GM18505 (cell line): Measurements from ENCODE around the gene RPL34.
A peak's percentile ranks its signal among the peaks of the same experiment; 100 is the strongest.

Experiments used
- ATAC-seq: cut with Tn5 transposase; IDR thresholded peaks from one replicate; pipeline ENCODE4 v1.9.1; 2021; ENCODE audit not compliant: unreplicated experiment
- POLR2A ChIP-seq: IDR thresholded peaks from 4 replicates; pipeline ENCODE4 v1.6.1; 2011; ENCODE audit warnings: borderline replicate concordance; ENCODE audit not compliant: insufficient read depth, insufficient read length; ENCODE audit errors: extremely low read depth

Gene RPL34

GRCh38 chr4:108637856-108638255 lies 17.5 kb downstream of the RPL34 start:
- no peak for TF ChIP-seq POLR2A
- ATAC-seq = no peak

DNA sequence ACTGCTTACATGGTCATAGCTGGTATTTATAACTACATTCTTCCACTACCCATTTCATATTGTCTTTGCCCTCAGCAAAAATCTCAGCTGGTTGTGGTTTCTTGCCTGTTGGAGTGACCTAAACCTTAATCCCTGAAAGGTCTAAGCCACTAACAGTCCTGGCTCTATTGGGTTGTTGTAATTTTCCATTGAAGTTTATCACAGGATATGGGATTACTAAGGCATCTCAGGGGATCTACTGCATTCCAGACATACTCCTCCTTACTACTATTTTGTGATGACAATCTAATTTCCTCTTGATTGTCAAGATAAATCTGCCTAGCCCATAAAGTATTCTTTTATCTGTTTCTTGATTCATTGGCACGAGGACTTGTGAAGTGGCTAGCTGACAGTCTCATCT lies 23.9 kb downstream of the RPL34 start:
- ATAC-seq = no peak
- TF ChIP-seq POLR2A = no peak

DNA sequence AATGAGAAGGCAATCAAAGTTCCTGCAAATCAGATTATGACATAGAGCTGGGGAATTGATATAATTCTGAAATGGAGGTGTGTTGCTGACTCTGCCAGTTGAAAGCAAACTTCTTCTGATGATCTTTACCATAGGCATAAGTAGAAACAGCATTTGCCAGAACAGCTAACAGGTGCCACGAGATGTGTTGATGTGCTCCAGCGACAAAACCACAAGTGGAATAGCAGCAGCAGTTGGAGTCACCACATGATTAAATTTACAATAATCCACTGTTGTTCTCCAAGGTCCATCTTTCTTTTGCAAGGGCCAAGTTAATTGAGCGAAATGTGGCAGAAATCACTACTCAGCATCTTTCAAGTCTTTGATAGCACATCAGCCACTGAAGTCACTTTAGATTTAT lies 26.3 kb downstream of the RPL34 start:
- no peak for TF ChIP-seq POLR2A
- ATAC-seq = no peak

DNA sequence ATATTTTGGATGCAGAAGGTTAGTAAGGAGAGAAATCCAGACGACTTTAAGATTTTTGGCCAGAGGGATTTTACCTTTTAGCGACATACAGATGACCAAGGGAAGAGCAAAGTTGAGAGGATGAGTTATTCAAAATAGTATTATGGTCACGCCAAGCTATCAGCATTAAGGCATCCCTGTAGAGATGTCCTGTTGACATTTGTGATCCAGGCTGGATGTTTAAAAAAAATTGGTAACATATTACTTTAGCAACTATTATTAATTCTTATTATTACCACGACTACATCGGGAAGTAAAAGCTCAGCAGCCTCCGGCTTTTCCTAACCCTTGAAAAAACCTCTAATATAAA lies 29.5 kb downstream of the RPL34 start:
- no peak for TF ChIP-seq POLR2A
- peak; percentile 6 for ATAC-seq

DNA sequence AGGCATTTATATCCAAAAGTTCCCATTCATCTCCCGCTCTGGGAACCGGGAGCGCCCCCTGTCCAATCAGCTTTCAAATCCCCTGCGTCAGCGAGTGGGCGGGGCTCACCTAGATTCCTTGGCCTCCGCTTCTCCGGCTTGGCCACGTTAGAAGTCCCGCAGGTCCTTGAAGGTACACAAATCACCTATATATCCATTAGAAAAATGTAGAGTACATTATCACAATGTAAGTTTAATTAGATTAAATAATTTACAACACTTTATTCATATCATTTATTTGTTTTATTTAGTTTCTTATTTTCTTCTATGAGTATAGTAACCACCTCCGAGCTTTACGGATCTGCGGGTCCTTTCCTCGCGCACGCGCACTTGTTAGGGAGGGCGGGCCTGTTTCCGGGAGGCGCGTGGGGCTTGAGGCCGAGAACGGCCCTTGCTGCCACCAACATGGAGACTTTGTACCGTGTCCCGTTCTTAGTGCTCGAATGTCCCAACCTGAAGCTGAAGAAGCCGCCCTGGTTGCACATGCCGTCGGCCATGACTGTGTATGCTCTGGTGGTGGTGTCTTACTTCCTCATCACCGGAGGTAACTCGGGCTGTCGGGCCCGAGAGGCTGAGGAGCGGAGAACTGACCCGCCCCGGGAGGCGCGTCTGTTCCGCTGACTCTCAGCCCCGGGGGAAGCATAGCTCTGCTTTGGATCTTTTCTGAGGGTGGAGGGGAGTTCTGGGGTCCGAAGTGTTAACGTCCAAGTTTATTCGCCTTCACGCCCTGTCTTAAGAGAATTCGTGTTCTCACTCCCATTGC lies 30.0 kb downstream of the RPL34 start, which contains the start of gene OSTC:
OSTC (plus strand) TSS at position 388 of the 802 bp plus-strand sequence; CDS start at position 445, 57 bp downstream.
- TF ChIP-seq POLR2A = peak; percentile 87
- ATAC-seq = peak; percentile 96

GRCh38 chr4:108651014-108651791 lies 30.8 kb downstream of the RPL34 start:
- no peak for ATAC-seq
- TF ChIP-seq POLR2A = no peak

DNA sequence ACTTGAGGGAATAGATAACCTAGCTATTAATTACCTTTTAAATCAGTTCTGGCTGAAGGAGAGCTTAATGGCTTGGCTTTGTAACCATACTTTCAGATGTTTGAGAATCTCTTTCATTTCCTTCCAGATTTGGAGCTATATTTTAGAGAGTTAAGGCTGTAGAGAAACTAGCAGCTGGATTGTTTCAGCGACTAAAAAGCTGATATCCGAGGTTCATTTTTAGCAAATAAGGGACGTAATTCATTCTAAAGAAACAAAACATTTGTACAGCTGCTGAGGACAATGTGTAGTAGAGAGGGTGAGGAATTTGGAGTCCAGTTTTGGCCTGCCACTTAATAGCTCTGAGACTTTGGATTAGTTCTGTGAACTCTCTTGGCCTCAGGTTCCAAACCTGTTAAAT lies 42.3 kb downstream of the RPL34 start:
- no peak for TF ChIP-seq POLR2A
- no peak for ATAC-seq

GRCh38 chr4:108674356-108674977 lies 54.1 kb downstream of the RPL34 start:
- ATAC-seq = no peak
- TF ChIP-seq POLR2A = no peak
